DND-41 (cell line): ENCODE results near the gene TALDO1.

Experiments
- CTCF ChIP-seq: IDR thresholded peaks from 2 replicates; pipeline ENCODE4 v1.5.1; 2012; ENCODE audit warnings: borderline replicate concordance, low read length, moderate library complexity, mild to moderate bottlenecking; ENCODE audit not compliant: poor library complexity, severe bottlenecking; ENCODE audit errors: extremely low read depth
- EZH2 ChIP-seq: IDR thresholded peaks from 3 replicates; pipeline ENCODE4 v1.6.1; 2012; ENCODE audit warnings: borderline replicate concordance, low read depth, mild to moderate bottlenecking, moderate library complexity, low read length, inconsistent platforms; ENCODE audit not compliant: severe bottlenecking

GRCh38 chr11:725624-726202 lies 21.6 kb upstream of the TALDO1 start:
- TF ChIP-seq CTCF, result no peak
- no peak for TF ChIP-seq EZH2
